ENCODE results near the gene LRRFIP1.

- TF ChIP-seq, protein P1, sequence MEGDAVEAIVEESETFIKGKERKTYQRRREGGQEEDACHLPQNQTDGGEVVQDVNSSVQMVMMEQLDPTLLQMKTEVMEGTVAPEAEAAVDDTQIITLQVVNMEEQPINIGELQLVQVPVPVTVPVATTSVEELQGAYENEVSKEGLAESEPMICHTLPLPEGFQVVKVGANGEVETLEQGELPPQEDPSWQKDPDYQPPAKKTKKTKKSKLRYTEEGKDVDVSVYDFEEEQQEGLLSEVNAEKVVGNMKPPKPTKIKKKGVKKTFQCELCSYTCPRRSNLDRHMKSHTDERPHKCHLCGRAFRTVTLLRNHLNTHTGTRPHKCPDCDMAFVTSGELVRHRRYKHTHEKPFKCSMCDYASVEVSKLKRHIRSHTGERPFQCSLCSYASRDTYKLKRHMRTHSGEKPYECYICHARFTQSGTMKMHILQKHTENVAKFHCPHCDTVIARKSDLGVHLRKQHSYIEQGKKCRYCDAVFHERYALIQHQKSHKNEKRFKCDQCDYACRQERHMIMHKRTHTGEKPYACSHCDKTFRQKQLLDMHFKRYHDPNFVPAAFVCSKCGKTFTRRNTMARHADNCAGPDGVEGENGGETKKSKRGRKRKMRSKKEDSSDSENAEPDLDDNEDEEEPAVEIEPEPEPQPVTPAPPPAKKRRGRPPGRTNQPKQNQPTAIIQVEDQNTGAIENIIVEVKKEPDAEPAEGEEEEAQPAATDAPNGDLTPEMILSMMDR (IDR thresholded peaks at IDR 0.05) = no peak
- no peak for TF ChIP-seq EZH2phosphoT487 (IDR thresholded peaks at IDR 0.05)
- no peak for TF ChIP-seq EZH2 (IDR thresholded peaks at IDR 0.05)
These were observed 33.9 kb downstream of the LRRFIP1 start for GRCh38 chr2:237661270-237661669.

All from neural progenitor cell (in vitro differentiated cells).